Hepatocyte (in vitro differentiated cells): Measurements from ENCODE around the gene ZNF319. TPM values are rescaled to one million over a fixed set of nuclear protein-coding genes. Genes with fewer than 3 reads are reported as not detected.

Source experiments
- DNase-seq: peaks from one replicate; pipeline ENCODE4 v3.0.0-alpha.2; 2016; ENCODE audit warnings: low spot score
- H2AFZ ChIP-seq: fragments of 200-600 bp; sonication (generic); 2 replicates; pipeline ENCODE4 v1.6.0; 2016; ENCODE audit warnings: antibody characterized with exemption, mild to moderate bottlenecking
- H3K27ac ChIP-seq: fragments of 200-600 bp; sonication (generic); 2 replicates; pipeline ENCODE4 v1.5.1; 2016; ENCODE audit warnings: mild to moderate bottlenecking
- H3K27me3 ChIP-seq: fragments of 200-600 bp; sonication (generic); 2 replicates; pipeline ENCODE4 v1.6.1; 2016
- H3K36me3 ChIP-seq: fragments of 200-600 bp; sonication (generic); replicated peaks from 2 replicates; pipeline ENCODE4 v1.5.1; 2016; ENCODE audit warnings: low read depth; ENCODE audit not compliant: insufficient read depth
- H3K4me1 ChIP-seq: fragments of 200-600 bp; sonication (generic); 2 replicates; pipeline ENCODE4 v1.5.1; 2016; ENCODE audit warnings: mild to moderate bottlenecking, moderate library complexity; ENCODE audit not compliant: insufficient read depth
- H3K4me2 ChIP-seq: fragments of 200-600 bp; sonication (generic); 2 replicates; pipeline ENCODE4 v1.6.0; 2016
- H3K4me3 ChIP-seq: fragments of 200-600 bp; sonication (generic); 2 replicates; pipeline ENCODE4 v1.5.1; 2016; ENCODE audit warnings: mild to moderate bottlenecking
- H3K79me2 ChIP-seq: fragments of 200-600 bp; sonication (generic); 2 replicates; pipeline ENCODE4 v1.6.0; 2017; ENCODE audit warnings: mild to moderate bottlenecking
- H3K9me2 ChIP-seq: fragments of 200-600 bp; sonication (generic); replicated peaks from 2 replicates; pipeline ENCODE4 v1.6.0; 2017; ENCODE audit warnings: mild to moderate bottlenecking; ENCODE audit not compliant: insufficient read depth
- H3K9me3 ChIP-seq: fragments of 200-600 bp; sonication (generic); 2 replicates; pipeline ENCODE4 v1.5.1; 2016; ENCODE audit warnings: low read depth, mild to moderate bottlenecking
- H4K20me1 ChIP-seq: fragments of 200-600 bp; sonication (generic); 2 replicates; pipeline ENCODE4 v1.6.0; 2016; ENCODE audit warnings: mild to moderate bottlenecking; ENCODE audit not compliant: insufficient read depth, poor library complexity, severe bottlenecking
- EZH2 ChIP-seq: fragments of 200-600 bp; sonication (generic); IDR thresholded peaks from 2 replicates; pipeline ENCODE4 v1.6.1; 2016; ENCODE audit warnings: antibody characterized with exemption, mild to moderate bottlenecking, borderline replicate concordance
- EZH2phosphoT487 ChIP-seq: fragments of 200-600 bp; sonication (generic); IDR thresholded peaks from one replicate; pipeline ENCODE4 v1.6.1; 2018; ENCODE audit warnings: antibody characterized with exemption, mild to moderate bottlenecking, low read depth, moderate library complexity; ENCODE audit not compliant: unreplicated experiment, severe bottlenecking
- WGBS: methylation state at CpG from one replicate; pipeline ENCODE4 v1.1.6; 2016; ENCODE audit warnings: low lambda C conversion rate; ENCODE audit errors: missing lambda C conversion rate; 5-methylcytosine and 5-hydroxymethylcytosine counted together
- polyA plus RNA-seq: library from polyadenylated mRNA; unstranded; fragments of >200 nt; fragmentation: Nextera tagmentation; extraction: Ambion mirVana; gene quantifications from 2 replicates; pipeline ENCODE4 v1.2.1, GENCODE V29; 2016
- total RNA-seq: library from RNA; depleted of rRNA; stranded (reverse); fragments of >200 nt; gene quantifications from 2 replicates; pipeline ENCODE4 v1.2.3, GENCODE V29; 2014
- TF ChIP-seq, protein P1 (sequence below): fragments of 200-600 bp; sonication (generic); IDR thresholded peaks from 2 replicates; pipeline ENCODE4 v1.5.1; 2016; ENCODE audit warnings: antibody characterized with exemption, mild to moderate bottlenecking; ENCODE audit not compliant: poor library complexity

The ZNF319 gene
- total and polyA plus RNA-seq, 2 experiments from 2014 or later = 5.3 to 8.3 TPM

DNA sequence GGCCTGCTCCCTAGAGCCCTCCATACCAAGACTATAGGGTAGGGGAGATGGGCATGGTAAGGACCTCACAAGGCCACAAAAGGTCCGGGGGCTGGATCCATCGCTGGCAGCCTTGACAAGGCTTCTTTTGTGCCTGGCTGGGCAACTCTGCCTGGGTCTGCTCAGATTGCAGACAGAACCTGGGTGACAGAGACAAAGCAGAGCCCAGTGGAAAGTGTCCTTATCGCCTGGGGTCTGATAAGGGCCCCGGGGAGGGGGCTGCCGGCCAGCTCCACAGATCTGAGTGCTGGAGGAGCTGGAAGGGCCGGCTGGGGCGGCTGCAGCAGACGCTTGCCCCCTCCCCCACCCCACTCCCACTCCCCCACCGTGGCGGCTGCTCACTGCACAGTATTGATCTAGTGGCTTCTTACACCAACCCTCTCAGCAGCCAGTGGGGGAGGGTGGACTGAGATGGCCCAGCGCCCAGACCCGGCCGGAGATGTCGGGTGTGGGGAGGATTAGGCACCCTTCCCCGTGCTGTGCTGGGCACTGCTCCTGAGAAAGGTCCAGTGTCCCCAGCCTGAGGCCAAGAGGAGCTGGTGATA is 32.3 kb upstream of the ZNF319 start:
- no peak for TF ChIP-seq EZH2
- Histone ChIP-seq H3K9me3 (no peaks in the 10 kb centered on the region), H3K79me2 (peaks cover 40% of the 10 kb centered on the region), H2AFZ (no peak overlapping the region), H3K4me3 (no peak overlapping the region), H3K36me3 (no peaks in the 10 kb centered on the region), H3K27ac (no peak overlapping the region), H3K4me2 (peak overlapping the region; percentile 56), H4K20me1 (peaks cover 5% of the 10 kb centered on the region), H3K27me3 (no peaks in the 10 kb centered on the region), H3K9me2 (no peaks in the 10 kb centered on the region), H3K4me1 (peaks cover 23% of the 10 kb centered on the region)
- DNase-seq = peak; percentile 48
- 13% methylated on average over 10 of the region's 15 CpGs for WGBS

DNA sequence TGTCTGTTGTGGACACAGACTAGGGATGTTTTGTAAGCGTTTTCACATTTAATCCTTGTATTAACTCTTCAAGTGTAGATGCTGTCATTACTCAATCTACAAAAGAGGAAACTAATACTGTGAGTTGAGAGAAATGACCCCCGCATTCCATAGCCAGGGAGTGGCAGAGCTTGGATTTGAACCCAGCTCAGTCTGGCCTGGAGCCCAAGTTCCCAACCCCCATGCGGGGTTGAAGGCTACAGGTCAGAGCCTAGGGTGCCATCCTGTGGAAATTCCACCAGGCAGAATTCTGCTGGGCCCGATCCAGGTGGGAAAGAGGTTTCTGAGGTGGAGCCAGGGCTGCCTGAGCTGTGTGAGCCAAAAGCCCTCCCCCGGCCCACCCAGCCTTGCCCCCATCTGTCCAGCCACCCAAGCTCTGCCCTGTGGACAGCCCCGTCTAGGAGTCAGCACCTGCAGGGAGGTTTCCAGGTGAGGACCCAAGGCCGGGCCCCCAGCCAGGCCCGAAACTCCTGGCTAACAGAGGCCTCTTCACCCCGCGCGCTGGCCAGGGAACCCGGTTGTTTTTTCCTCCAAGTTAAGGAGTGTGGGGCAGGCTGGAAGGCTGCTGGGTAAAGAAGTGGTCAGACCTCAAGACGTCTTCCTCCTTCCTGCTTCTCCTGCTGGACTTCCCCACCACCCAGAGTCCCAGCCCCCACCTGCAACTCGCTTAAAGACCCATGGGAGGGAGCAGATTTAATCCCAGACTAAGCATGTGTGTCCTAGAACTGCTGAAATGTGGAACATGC is 30.7 kb upstream of the ZNF319 start:
- no peak overlapping the region for H3K4me2 ChIP-seq
- H3K27ac ChIP-seq = no peak overlapping the region
- H3K79me2 ChIP-seq = peaks cover 48% of the 10 kb centered on the region
- H2AFZ ChIP-seq = no peak overlapping the region
- H4K20me1 ChIP-seq = peaks cover 5% of the 10 kb centered on the region
- TF ChIP-seq, protein P1, sequence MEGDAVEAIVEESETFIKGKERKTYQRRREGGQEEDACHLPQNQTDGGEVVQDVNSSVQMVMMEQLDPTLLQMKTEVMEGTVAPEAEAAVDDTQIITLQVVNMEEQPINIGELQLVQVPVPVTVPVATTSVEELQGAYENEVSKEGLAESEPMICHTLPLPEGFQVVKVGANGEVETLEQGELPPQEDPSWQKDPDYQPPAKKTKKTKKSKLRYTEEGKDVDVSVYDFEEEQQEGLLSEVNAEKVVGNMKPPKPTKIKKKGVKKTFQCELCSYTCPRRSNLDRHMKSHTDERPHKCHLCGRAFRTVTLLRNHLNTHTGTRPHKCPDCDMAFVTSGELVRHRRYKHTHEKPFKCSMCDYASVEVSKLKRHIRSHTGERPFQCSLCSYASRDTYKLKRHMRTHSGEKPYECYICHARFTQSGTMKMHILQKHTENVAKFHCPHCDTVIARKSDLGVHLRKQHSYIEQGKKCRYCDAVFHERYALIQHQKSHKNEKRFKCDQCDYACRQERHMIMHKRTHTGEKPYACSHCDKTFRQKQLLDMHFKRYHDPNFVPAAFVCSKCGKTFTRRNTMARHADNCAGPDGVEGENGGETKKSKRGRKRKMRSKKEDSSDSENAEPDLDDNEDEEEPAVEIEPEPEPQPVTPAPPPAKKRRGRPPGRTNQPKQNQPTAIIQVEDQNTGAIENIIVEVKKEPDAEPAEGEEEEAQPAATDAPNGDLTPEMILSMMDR = no peak
- TF ChIP-seq EZH2phosphoT487 (no peak), EZH2 (no peak)
- no peak overlapping the region for H3K4me3 ChIP-seq
- no peaks in the 10 kb centered on the region for H3K9me2 ChIP-seq
- peaks cover 23% of the 10 kb centered on the region for H3K4me1 ChIP-seq
- H3K36me3 ChIP-seq = no peaks in the 10 kb centered on the region
- WGBS = 81% methylated on average over 14 of the region's 14 CpGs
- no peak for DNase-seq
- no peaks in the 10 kb centered on the region for H3K9me3 ChIP-seq
- H3K27me3 ChIP-seq = no peaks in the 10 kb centered on the region

DNA sequence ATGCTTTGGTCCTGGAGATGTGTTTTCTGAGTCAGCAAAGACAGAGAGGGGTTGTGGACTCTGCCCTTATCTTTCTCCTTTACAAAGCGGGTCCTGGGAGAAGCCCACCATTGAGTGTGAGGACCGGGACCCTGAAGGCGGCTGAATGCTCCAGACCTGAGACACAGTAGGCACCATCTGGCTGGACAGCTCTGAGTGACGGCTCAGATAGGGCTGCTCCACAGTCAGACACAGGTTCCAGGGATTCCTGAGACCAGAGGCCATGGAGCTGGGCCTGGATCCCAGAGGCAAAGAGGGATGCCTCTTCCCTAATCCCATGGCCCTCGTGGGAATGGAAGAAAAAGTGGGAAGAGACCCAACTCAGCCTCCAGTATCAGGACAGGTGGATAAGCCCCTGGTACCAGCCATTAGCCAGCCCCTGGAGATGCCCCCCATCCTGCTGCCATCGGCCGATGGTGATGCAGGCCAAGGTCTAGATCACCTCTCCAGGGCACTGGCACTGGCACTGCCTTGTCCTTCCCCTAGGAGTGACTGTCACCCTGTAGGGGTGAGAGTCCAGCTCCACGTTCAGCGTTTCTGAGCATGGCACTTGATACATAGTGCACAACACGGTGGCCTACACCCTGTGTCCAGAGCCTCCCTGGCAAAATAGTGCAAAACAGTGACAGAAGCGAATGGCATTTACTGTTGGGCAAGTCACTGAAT is 29.8 kb upstream of the ZNF319 start:
- DNase-seq = no peak
- H3K27me3 ChIP-seq = no peaks in the 10 kb centered on the region
- H2AFZ ChIP-seq = no peak overlapping the region
- no peak overlapping the region for H3K4me3 ChIP-seq
- no peak overlapping the region for H3K4me2 ChIP-seq
- peaks cover 48% of the 10 kb centered on the region for H3K79me2 ChIP-seq
- no peak overlapping the region for H3K27ac ChIP-seq
- H3K36me3 ChIP-seq = no peaks in the 10 kb centered on the region
- peaks cover 23% of the 10 kb centered on the region for H3K4me1 ChIP-seq
- no peaks in the 10 kb centered on the region for H3K9me3 ChIP-seq
- peaks cover 5% of the 10 kb centered on the region for H4K20me1 ChIP-seq
- 90% methylated on average over 11 of the region's 11 CpGs for WGBS
- H3K9me2 ChIP-seq = no peaks in the 10 kb centered on the region
- TF ChIP-seq EZH2phosphoT487 (no peak), EZH2 (no peak)
- TF ChIP-seq, protein P1 = no peak

DNA sequence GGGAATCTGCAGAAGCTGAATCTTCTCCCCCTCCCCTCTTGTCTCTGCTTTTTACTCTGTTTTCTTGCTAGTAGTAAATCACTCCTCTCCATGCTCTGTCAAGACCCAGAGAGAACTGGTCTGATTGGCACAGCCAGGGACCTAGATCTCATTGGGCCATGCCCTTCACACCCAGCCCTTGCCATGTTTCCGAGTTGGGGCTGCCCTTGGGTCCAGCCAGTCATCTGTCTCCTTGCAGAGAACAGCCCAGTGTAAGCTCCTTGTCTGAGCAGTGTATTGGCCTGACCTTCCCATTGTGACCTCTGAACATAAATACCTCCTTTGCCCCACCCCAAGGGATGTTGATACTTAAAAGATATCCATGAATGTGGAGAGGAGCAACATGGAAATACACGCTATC is 28.9 kb upstream of the ZNF319 start:
- 73% methylated on average over 2 of the region's 2 CpGs for WGBS
- H3K4me1 ChIP-seq = peaks cover 30% of the 10 kb centered on the region
- peaks cover 5% of the 10 kb centered on the region for H4K20me1 ChIP-seq
- no peak overlapping the region for H3K4me2 ChIP-seq
- H2AFZ ChIP-seq = no peak overlapping the region
- no peaks in the 10 kb centered on the region for H3K27me3 ChIP-seq
- DNase-seq = no peak
- H3K36me3 ChIP-seq = no peaks in the 10 kb centered on the region
- no peak overlapping the region for H3K4me3 ChIP-seq
- peaks cover 48% of the 10 kb centered on the region for H3K79me2 ChIP-seq
- H3K9me3 ChIP-seq = no peaks in the 10 kb centered on the region
- TF ChIP-seq, protein P1 = no peak
- TF ChIP-seq EZH2 (no peak), EZH2phosphoT487 (no peak)
- H3K27ac ChIP-seq = no peak overlapping the region
- H3K9me2 ChIP-seq = no peaks in the 10 kb centered on the region
